ENCODE data around the gene STEAP1. TPM values are rescaled to one million over a fixed set of nuclear protein-coding genes. Genes with fewer than 3 reads are reported as not detected.

STEAP1 gene
- total RNA-seq = 10.3 and 20.5 TPM in 2 replicates

GRCh38 chr7:90153943-90154771, at the start of gene STEAP1:
TSS of gene STEAP1 (plus strand) at chr7:90154469. CDS start at chr7:90159789, 5,320 bp downstream.

GRCh38 chr7:90211391-90212148, 57.3 kb downstream of the STEAP1 start, which contains the start of gene STEAP2:
TSS of gene STEAP2 (plus strand) at chr7:90211740. CDS start at chr7:90225083, 13,343 bp downstream.

Other genes with a start within 250 kb of the STEAP1 start
- 2.9 and 6.4 TPM in 2 replicates for gene STEAP2, start 57.3 kb downstream of the STEAP1 start, total RNA-seq
- 0.17 and 2.1 TPM in 2 replicates for gene CFAP69, start 90.7 kb downstream of the STEAP1 start, total RNA-seq
- not detected in 2 replicates for gene FAM237B, start 166.8 kb downstream of the STEAP1 start, total RNA-seq
- 4.3 and 8.3 TPM in 2 replicates for gene GTPBP10, start 192.2 kb downstream of the STEAP1 start, total RNA-seq
- gene CLDN12, start 249.0 kb downstream of the STEAP1 start, total RNA-seq = 9.1 and 17.4 TPM in 2 replicates